ENCODE measurements around the gene LRP1B. TPM values are rescaled to one million over a fixed set of nuclear protein-coding genes. Genes with fewer than 3 reads are reported as not detected.

LRP1B gene
- total and polyA plus RNA-seq, 2 of the 8 experiments (the other 6 are each of a cell fraction or from before 2014, with no cell fraction given) = 0.03 TPM; not detected in 1

DNA sequence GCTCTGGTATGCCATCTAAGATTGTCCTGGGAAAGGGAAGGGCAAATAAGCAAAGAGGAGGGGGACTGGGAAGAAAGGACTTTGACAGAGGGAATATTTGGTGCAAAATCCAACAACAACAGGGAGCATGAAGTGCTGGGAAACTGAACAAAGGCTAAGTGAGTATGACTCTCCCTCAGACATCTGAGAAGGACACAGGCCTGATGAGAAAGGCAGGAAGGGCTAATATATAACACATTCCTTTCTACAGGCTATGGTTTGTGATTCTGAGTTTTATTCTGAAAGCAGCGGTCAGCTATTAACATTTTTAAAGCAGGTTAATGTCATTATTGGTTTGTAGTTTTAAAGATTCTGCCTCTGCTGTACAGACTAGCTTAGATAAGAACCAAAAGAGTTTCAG, 1579.5 kb downstream of the LRP1B start:
- Histone ChIP-seq H3K18ac (ENCODE audit: extremely low read depth, low read length) (no peak overlapping the region), H3K36me3 (ENCODE audit: control insufficient read depth in 2 of 4, insufficient read depth in 4 of 4, low read length in 3 of 4) (no peaks in the 10 kb centered on the region), H2AK5ac (ENCODE audit: low read depth, low read length) (no peak overlapping the region), H3K9me3 (ENCODE audit: insufficient read depth in 2 of 2, low read depth in 1 of 2, low read length in 1 of 2) (no peaks in the 10 kb centered on the region), H2BK12ac (ENCODE audit: low read depth, low read length) (no peak overlapping the region), H4K8ac (ENCODE audit: extremely low read depth, insufficient read depth, low read length) (no peak overlapping the region), H3K9ac (replicated peaks in 1 of 4; ENCODE audit: extremely low read depth in 1 of 4, low read depth in 3 of 4, low read length in 3 of 4) (no peak overlapping the region), H3K4me3 (ENCODE audit: extremely low read depth in 1 of 4, insufficient read depth in 2 of 4, low read depth in 3 of 4, low read length in 4 of 4) (no peak overlapping the region), H2BK15ac (ENCODE audit: low read length) (no peak overlapping the region), H2BK120ac (replicated peaks; ENCODE audit: low read depth, low read length) (no peak overlapping the region), H3K4me1 (replicated peaks in 1 of 4; ENCODE audit: control insufficient read depth in 3 of 4, insufficient read depth in 4 of 4, low read length in 3 of 4) (no peaks in the 10 kb centered on the region), H4K5ac (ENCODE audit: insufficient read length, low read depth, low read length) (no peak overlapping the region), H3K27ac (ENCODE audit: low read depth, low read length) (no peak overlapping the region), H3K4ac (replicated peaks; ENCODE audit: insufficient read length, low read depth, low read length) (no peak overlapping the region), H3K56ac (replicated peaks; ENCODE audit: insufficient read length, low read depth, low read length) (no peak overlapping the region), H3K23me2 (ENCODE audit: low read depth, low read length) (no peaks in the 10 kb centered on the region), H2AFZ (ENCODE audit: low read length) (no peak overlapping the region; the same call in 1 of the 2 replicates), H3K79me2 (ENCODE audit: control insufficient read depth in 1 of 2, insufficient read depth in 2 of 2, low read length in 2 of 2) (no peaks in the 10 kb centered on the region), H2BK20ac (ENCODE audit: low read length) (no peak overlapping the region), H4K20me1 (replicated peaks in 1 of 2; ENCODE audit: control insufficient read depth in 1 of 2, insufficient read depth in 2 of 2, low read length in 2 of 2) (no peaks in the 10 kb centered on the region), H4K91ac (replicated peaks; ENCODE audit: insufficient read length, low read length) (no peak overlapping the region), H3K27me3 (replicated peaks in 1 of 4; ENCODE audit: control insufficient read depth in 3 of 4, extremely low read depth in 1 of 4, insufficient read depth in 3 of 4, low read length in 3 of 4) (no peaks in the 10 kb centered on the region), H3K23ac (ENCODE audit: insufficient read length) (peak overlapping the region; percentile 5), H2BK5ac (ENCODE audit: low read depth, low read length) (no peak overlapping the region), H3K79me1 (ENCODE audit: low read depth, low read length) (no peaks in the 10 kb centered on the region), H3K14ac (ENCODE audit: insufficient read length) (peak overlapping the region; percentile 23), H3K4me2 (ENCODE audit: insufficient read depth in 1 of 2, low read depth in 2 of 2, low read length in 2 of 2) (no peak overlapping the region)
- FAIRE-seq = no peak
- ChIA-PET CTCF (ENCODE audit: partially characterized antibody) (no interaction called here), POLR2A (ENCODE audit: partially characterized antibody) (no interaction called here)
- no peak for TF ChIP-seq NRF1 (IDR thresholded peaks at IDR 0.05; ENCODE audit: low read depth, low read length)
- TF ChIP-seq SAP30 (IDR thresholded peaks at IDR 0.05; ENCODE audit: insufficient read depth, insufficient replicate concordance, low read length) = no peak
- TF ChIP-seq CBX5 (IDR thresholded peaks at IDR 0.05; ENCODE audit: low read depth, low read length) = no peak
- TF ChIP-seq, protein P1, sequence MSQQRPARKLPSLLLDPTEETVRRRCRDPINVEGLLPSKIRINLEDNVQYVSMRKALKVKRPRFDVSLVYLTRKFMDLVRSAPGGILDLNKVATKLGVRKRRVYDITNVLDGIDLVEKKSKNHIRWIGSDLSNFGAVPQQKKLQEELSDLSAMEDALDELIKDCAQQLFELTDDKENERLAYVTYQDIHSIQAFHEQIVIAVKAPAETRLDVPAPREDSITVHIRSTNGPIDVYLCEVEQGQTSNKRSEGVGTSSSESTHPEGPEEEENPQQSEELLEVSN (IDR thresholded peaks at IDR 0.05) = no peak
- TF ChIP-seq CREB1 (IDR thresholded peaks at IDR 0.05) = no peak
- TF ChIP-seq RXRA (IDR thresholded peaks at IDR 0.05; ENCODE audit: insufficient read depth, low read depth, low read length) = no peak
- TF ChIP-seq NANOG (IDR thresholded peaks at IDR 0.05; ENCODE audit: insufficient read depth, low read depth, low read length, poor library complexity, severe bottlenecking) = no peak
- WGBS, 2 experiments (ENCODE audit: extremely low coverage in 1 of 2, insufficient coverage in 1 of 2, insufficient read length in 1 of 2, insufficient replicate concordance in 2 of 2, low coverage in 1 of 2, low lambda C conversion rate in 2 of 2, missing lambda C conversion rate in 1 of 2) = 100% methylated on average over 1 of the region's 1 CpG; no CpG with 5 or more reads in 1 of the 2 experiments
- no peak for DNase-seq (ENCODE audit: low read depth in 1 of 2, low spot score in 2 of 2)

Measured in H1 (cell line).